ENCODE results near the gene SELENON. TPM values are rescaled to one million over a fixed set of nuclear protein-coding genes. Genes with fewer than 3 reads are reported as not detected.

Gene SELENON
- polyA plus RNA-seq, 1 of the 3 experiments (the other 2 are of a cell fraction): 56.2 TPM

GRCh38 chr1:25854554-25854953, 54.6 kb downstream of the SELENON start:
- 83% methylated on average over 2 of the region's 2 CpGs for WGBS (ENCODE audit: low lambda C conversion rate)
- DNase-seq: no peak
- Histone ChIP-seq H3K79me2 (ENCODE audit: insufficient read depth) (peaks cover 36% of the 10 kb centered on the region), H2AFZ (ENCODE audit: low read depth) (no peak overlapping the region), H3K9me2 (no peaks in the 10 kb centered on the region), H3K36me3 (replicated peaks in 1 of 2; ENCODE audit: control insufficient read depth in 1 of 2, insufficient read depth in 2 of 2, low read length in 1 of 2) (no peaks in the 10 kb centered on the region), H3F3A (replicated peaks; ENCODE audit: insufficient read depth) (no peaks in the 10 kb centered on the region), H3K9ac (no peak overlapping the region), H3K27me3 (ENCODE audit: insufficient read depth) (no peaks in the 10 kb centered on the region), H4K20me1 (ENCODE audit: insufficient read depth) (no peaks in the 10 kb centered on the region), H3K4me2 (no peak overlapping the region), H3K27ac (ENCODE audit: low read depth in 2 of 2, low read length in 1 of 2) (no peak overlapping the region), H3K4me1 (ENCODE audit: control insufficient read depth in 1 of 2, insufficient read depth in 2 of 2, low read depth in 1 of 2, low read length in 1 of 2) (peaks cover 0 to 6% of the 10 kb centered on the region in 2 experiments; a peak in 1 of 4 replicates), H3K4me3 (ENCODE audit: low read depth in 2 of 2, low read length in 1 of 2) (no peak overlapping the region), H3K9me3 (0 out of 2 replicates have a peak, but pooled peaks cover 7% of the 10 kb centered on the region)
- TF ChIP-seq NRF1 (IDR thresholded peaks at IDR 0.05; ENCODE audit: low read depth, low read length): no peak
- no peak for TF ChIP-seq FOXM1 (IDR thresholded peaks at IDR 0.05; ENCODE audit: low read depth)
- no peak for TF ChIP-seq PBX3 (IDR thresholded peaks at IDR 0.05)
- TF ChIP-seq, protein P1, sequence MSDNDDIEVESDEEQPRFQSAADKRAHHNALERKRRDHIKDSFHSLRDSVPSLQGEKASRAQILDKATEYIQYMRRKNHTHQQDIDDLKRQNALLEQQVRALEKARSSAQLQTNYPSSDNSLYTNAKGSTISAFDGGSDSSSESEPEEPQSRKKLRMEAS (IDR thresholded peaks at IDR 0.05; ENCODE audit: low read depth): no peak
- TF ChIP-seq TAF1 (IDR thresholded peaks at IDR 0.05; ENCODE audit: borderline replicate concordance, low read depth, low read length): no peak
- TF ChIP-seq EZH2phosphoT487 (IDR thresholded peaks at IDR 0.05; ENCODE audit: borderline replicate concordance, low read depth): no peak
- no peak for TF ChIP-seq CHD2 (IDR thresholded peaks at IDR 0.05; ENCODE audit: low read length, partially characterized antibody)
- no peak for TF ChIP-seq USF1 (IDR thresholded peaks at IDR 0.05; ENCODE audit: borderline replicate concordance, low read depth)
- no peak for TF ChIP-seq EP300 (IDR thresholded peaks at IDR 0.05; ENCODE audit: borderline replicate concordance in 1 of 2, low read depth in 1 of 2, low read length in 1 of 2)
- no peak for TF ChIP-seq RCOR1 (IDR thresholded peaks at IDR 0.05; ENCODE audit: low read length)
- TF ChIP-seq JUND (IDR thresholded peaks at IDR 0.05): no peak
- no peak for TF ChIP-seq USF2 (IDR thresholded peaks at IDR 0.05; ENCODE audit: borderline replicate concordance, low read depth, low read length)
- no peak for TF ChIP-seq TEAD4 (IDR thresholded peaks at IDR 0.05; ENCODE audit: borderline replicate concordance, insufficient read depth)
- no peak for TF ChIP-seq GABPA (IDR thresholded peaks at IDR 0.05; ENCODE audit: low read depth)
- TF ChIP-seq TCF12 (IDR thresholded peaks at IDR 0.05): no peak
- no peak for TF ChIP-seq CTCF (IDR thresholded peaks at IDR 0.05)
- TF ChIP-seq, protein P2, sequence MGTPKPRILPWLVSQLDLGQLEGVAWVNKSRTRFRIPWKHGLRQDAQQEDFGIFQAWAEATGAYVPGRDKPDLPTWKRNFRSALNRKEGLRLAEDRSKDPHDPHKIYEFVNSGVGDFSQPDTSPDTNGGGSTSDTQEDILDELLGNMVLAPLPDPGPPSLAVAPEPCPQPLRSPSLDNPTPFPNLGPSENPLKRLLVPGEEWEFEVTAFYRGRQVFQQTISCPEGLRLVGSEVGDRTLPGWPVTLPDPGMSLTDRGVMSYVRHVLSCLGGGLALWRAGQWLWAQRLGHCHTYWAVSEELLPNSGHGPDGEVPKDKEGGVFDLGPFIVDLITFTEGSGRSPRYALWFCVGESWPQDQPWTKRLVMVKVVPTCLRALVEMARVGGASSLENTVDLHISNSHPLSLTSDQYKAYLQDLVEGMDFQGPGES (IDR thresholded peaks at IDR 0.05; ENCODE audit: low read depth, low read length): no peak
- no peak for TF ChIP-seq YY1 (IDR thresholded peaks at IDR 0.05; ENCODE audit: low read depth)
- ChIA-PET CTCF (interaction anchor here (1.0 kb wide), 1 partner anchor 33 kb away, joined by 3 read pairs; no protein-coding TSS in a partner anchor), POLR2A (no interaction called here)

All from SK-N-SH (cell line).